MCF 10A (cell line): Measurements from ENCODE around the gene ARHGEF37. TPM values are rescaled to one million over a fixed set of nuclear protein-coding genes. Genes with fewer than 3 reads are reported as not detected.

Source experiments
- BruUV-seq: library from RNA; stranded (reverse); fragments of 400-500 nt; replicated peaks from 2 replicates; lab custom pipeline; 2021; lab: Mats Ljungman, UMichigan
- CTCF ChIA-PET: fragments of 300-600 bp; sonication (Branson Sonifier 250); formaldehyde crosslinking; extraction: SDS; loops from one replicate; lab custom pipeline; 2021; ENCODE audit warnings: antibody characterized with exemption, inconsistent platforms; lab: Yijun Ruan, JAX
- POLR2A ChIA-PET: fragments of 300-600, 350-650 bp; sonication (Branson Sonifier 250); formaldehyde crosslinking; extraction: SDS; loops from one replicate; lab custom pipeline; 2020; ENCODE audit warnings: antibody characterized with exemption, inconsistent platforms; lab: Yijun Ruan, JAX
- DNase-seq: peaks from one replicate; pipeline ENCODE4 v3.0.0-alpha.2; 2018; ENCODE audit not compliant: unreplicated experiment
- H3K27ac Mint-ChIP-seq: one replicate; pipeline ENCODE4 v1.8.0; 2022; ENCODE audit warnings: mild to moderate bottlenecking, low read depth, mixed read lengths; ENCODE audit not compliant: unreplicated experiment
- H3K27me3 Mint-ChIP-seq: one replicate; pipeline ENCODE4 v1.8.0; 2022; ENCODE audit warnings: mixed read lengths; ENCODE audit not compliant: insufficient read depth, unreplicated experiment
- H3K36me3 Mint-ChIP-seq: one replicate; pipeline ENCODE4 v1.8.0; 2022; ENCODE audit warnings: mild to moderate bottlenecking, moderate library complexity, mixed read lengths; ENCODE audit not compliant: insufficient read depth, unreplicated experiment
- H3K4me1 Mint-ChIP-seq: one replicate; pipeline ENCODE4 v1.8.0; 2022; ENCODE audit warnings: mixed read lengths; ENCODE audit not compliant: insufficient read depth, unreplicated experiment
- H3K4me3 Mint-ChIP-seq: one replicate; pipeline ENCODE4 v1.8.0; 2022; ENCODE audit warnings: mild to moderate bottlenecking, moderate library complexity, mixed read lengths; ENCODE audit not compliant: unreplicated experiment
- H3K9me3 Mint-ChIP-seq: one replicate; pipeline ENCODE4 v1.8.0; 2022; ENCODE audit warnings: mixed read lengths; ENCODE audit not compliant: unreplicated experiment
- intact Hi-C: fragments of 100-400 bp; cut with micrococcal nuclease; formaldehyde crosslinking; loops from 2 replicates; pipeline ENCODE4 v1.14.1; 2022
- total RNA-seq: library from RNA; stranded (reverse); gene quantifications from 2 replicates; pipeline ENCODE4 v1.2.3, GENCODE V29; 2022
- TF ChIP-seq, protein P1 (sequence below): fragments of 200-600 bp; IDR thresholded peaks from one replicate; pipeline ENCODE4 v1.8.0; 2022; ENCODE audit warnings: antibody characterized with exemption, mild to moderate bottlenecking; ENCODE audit not compliant: unreplicated experiment

The ARHGEF37 gene
- total RNA-seq, 1 experiment from 2014 or later: 3.9 TPM

- H3K27me3 Mint-ChIP-seq: no peaks in the 10 kb centered on the region
- ChIA-PET CTCF (interaction anchor here (0.8 to 1.0 kb wide), 3 partner anchors 10 to 209 kb away, joined by 3 read pairs; no protein-coding TSS in a partner anchor), POLR2A (interaction anchor here (0.5 to 0.8 kb wide), 2 partner anchors 16 to 19 kb away, joined by 3 read pairs; no protein-coding TSS in a partner anchor)
- H3K9me3 Mint-ChIP-seq: no peaks in the 10 kb centered on the region
- TF ChIP-seq, protein P1, sequence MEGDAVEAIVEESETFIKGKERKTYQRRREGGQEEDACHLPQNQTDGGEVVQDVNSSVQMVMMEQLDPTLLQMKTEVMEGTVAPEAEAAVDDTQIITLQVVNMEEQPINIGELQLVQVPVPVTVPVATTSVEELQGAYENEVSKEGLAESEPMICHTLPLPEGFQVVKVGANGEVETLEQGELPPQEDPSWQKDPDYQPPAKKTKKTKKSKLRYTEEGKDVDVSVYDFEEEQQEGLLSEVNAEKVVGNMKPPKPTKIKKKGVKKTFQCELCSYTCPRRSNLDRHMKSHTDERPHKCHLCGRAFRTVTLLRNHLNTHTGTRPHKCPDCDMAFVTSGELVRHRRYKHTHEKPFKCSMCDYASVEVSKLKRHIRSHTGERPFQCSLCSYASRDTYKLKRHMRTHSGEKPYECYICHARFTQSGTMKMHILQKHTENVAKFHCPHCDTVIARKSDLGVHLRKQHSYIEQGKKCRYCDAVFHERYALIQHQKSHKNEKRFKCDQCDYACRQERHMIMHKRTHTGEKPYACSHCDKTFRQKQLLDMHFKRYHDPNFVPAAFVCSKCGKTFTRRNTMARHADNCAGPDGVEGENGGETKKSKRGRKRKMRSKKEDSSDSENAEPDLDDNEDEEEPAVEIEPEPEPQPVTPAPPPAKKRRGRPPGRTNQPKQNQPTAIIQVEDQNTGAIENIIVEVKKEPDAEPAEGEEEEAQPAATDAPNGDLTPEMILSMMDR: no peak
- H3K27ac Mint-ChIP-seq: no peak overlapping the region
- intact Hi-C loops: no loop called here
- H3K36me3 Mint-ChIP-seq: peaks cover 11% of the 10 kb centered on the region
- H3K4me1 Mint-ChIP-seq: peaks cover 30% of the 10 kb centered on the region
- no TSS peak for BruUV-seq
- H3K4me3 Mint-ChIP-seq: no peak overlapping the region
- no peak for DNase-seq
These were observed 18.1 kb downstream of the ARHGEF37 start for GRCh38 chr5:149599375-149599774.

DNA sequence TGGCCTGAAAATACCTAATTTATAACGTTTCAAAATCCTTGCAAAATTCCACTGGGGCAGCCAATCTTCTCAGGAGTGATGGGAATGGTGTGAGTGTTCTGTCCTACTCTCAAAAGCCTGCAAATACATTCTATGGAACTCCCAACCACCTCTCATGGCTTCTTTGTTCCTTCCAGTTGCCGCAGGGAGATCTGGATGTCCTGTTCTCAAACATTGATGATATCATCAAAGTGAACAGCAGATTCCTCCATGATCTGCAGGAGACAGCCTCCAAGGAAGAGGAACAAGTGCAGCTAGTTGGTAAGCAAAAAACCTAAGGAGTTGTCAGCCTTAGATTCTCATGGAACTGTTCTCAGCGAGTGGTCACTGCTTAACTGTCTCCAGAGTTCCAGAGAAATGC lies 19.6 kb downstream of the ARHGEF37 start:
- DNase-seq: no peak
- intact Hi-C loops: no loop called here
- Mint-ChIP-seq H3K9me3 (no peaks in the 10 kb centered on the region), H3K27ac (no peak overlapping the region), H3K4me1 (peaks cover 27% of the 10 kb centered on the region), H3K27me3 (no peaks in the 10 kb centered on the region), H3K36me3 (peaks cover 11% of the 10 kb centered on the region), H3K4me3 (no peak overlapping the region)
- ChIA-PET POLR2A (interaction anchor here (0.7 to 1.4 kb wide), 3 partner anchors 8 to 40 kb away, joined by 3 to 4 read pairs (median 3); no protein-coding TSS in a partner anchor), CTCF (interaction anchor here (0.7 to 1.7 kb wide), 7 partner anchors 12 to 233 kb away, joined by 3 to 13 read pairs (median 3); no protein-coding TSS in a partner anchor)
- TF ChIP-seq, protein P1: no peak
- no TSS peak for BruUV-seq

DNA sequence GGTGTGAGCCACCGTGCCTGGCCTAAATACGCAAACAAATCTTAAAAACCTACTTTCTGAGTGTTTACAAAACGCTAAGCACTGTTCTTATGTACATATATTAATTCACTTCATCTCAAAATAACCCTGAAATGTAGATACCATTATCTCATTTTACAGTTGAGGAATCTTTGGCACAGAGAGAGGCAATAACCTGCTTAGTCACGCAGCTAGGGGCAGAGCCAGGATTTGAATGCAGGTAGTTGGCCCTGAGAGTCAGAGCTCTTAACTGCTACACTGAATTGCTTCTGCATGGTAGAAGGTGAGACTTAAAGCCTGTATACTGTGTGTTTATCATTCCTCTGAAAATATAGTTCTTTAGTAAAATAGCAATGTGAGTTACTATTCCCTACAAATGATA lies 21.9 kb downstream of the ARHGEF37 start:
- H3K36me3 Mint-ChIP-seq: peaks cover 16% of the 10 kb centered on the region
- peak overlapping the region; percentile 39 for H3K27ac Mint-ChIP-seq
- H3K4me1 Mint-ChIP-seq: peaks cover 37% of the 10 kb centered on the region
- H3K4me3 Mint-ChIP-seq: no peak overlapping the region
- ChIA-PET CTCF (interaction anchor here (0.7 to 4.6 kb wide), 10 partner anchors 15 to 1010 kb away, joined by 3 to 56 read pairs (median 3); partner anchors contain the start of genes ARHGEF37 and CSNK1A1), POLR2A (interaction anchor here (0.7 to 8.1 kb wide), 6 partner anchors 10 to 52 kb away, joined by 3 to 121 read pairs (median 18); partner anchors contain the start of genes ARHGEF37 and CSNK1A1)
- TF ChIP-seq, protein P1: no peak
- H3K27me3 Mint-ChIP-seq: no peaks in the 10 kb centered on the region
- no peaks in the 10 kb centered on the region for H3K9me3 Mint-ChIP-seq
- intact Hi-C loops: no loop called here
- peak; percentile 77 for DNase-seq
- no TSS peak for BruUV-seq

GRCh38 chr5:149603920-149604319 lies 22.6 kb downstream of the ARHGEF37 start:
- Mint-ChIP-seq H3K36me3 (peaks cover 18% of the 10 kb centered on the region), H3K9me3 (no peaks in the 10 kb centered on the region), H3K4me1 (peaks cover 43% of the 10 kb centered on the region), H3K4me3 (no peak overlapping the region), H3K27ac (peak overlapping the region; percentile 49), H3K27me3 (no peaks in the 10 kb centered on the region)
- no TSS peak for BruUV-seq
- TF ChIP-seq, protein P1: no peak
- CTCF ChIA-PET: interaction anchor here (1.1 to 4.6 kb wide), 7 partner anchors 15 to 388 kb away, joined by 3 to 56 read pairs (median 8); partner anchors contain the start of genes ARHGEF37 and CSNK1A1
- POLR2A ChIA-PET: interaction anchor here (0.7 to 8.1 kb wide), 6 partner anchors 11 to 52 kb away, joined by 3 to 121 read pairs (median 18); partner anchors contain the start of genes ARHGEF37 and CSNK1A1
- DNase-seq: no peak
- intact Hi-C loops: no loop called here
